PC-9 (cell line): ENCODE data around the gene GID8.

Source experiments
- CTCF ChIP-seq: fragments of 200-600 bp; sonication (generic); conservative IDR thresholded peaks from 2 replicates; pipeline ENCODE4 v1.6.1; 2017; ENCODE audit warnings: mixed run types, antibody characterized with exemption, mild to moderate bottlenecking, moderate library complexity
- EZH2 ChIP-seq: fragments of 200-600 bp; sonication (generic); IDR thresholded peaks from 2 replicates; pipeline ENCODE4 v1.8.0; 2017; ENCODE audit warnings: antibody characterized with exemption, low read depth

GRCh38 chr20:62956387-62957135, 18.6 kb downstream of the GID8 start:
- TF ChIP-seq CTCF = no peak
- TF ChIP-seq EZH2 = no peak
